SW480 (cell line): ENCODE data around the gene NDUFA7.
"Not testable (repeated sequence)": the region's sequence is repeated elsewhere in the genome, so short reads cannot be mapped to it uniquely, and the experiment has no call there.

Source experiments
- DNase-seq: peaks from one replicate; pipeline ENCODE4 v3.0.0-alpha.2; 2016; ENCODE audit warnings: low spot score

NDUFA7 gene

DNA sequence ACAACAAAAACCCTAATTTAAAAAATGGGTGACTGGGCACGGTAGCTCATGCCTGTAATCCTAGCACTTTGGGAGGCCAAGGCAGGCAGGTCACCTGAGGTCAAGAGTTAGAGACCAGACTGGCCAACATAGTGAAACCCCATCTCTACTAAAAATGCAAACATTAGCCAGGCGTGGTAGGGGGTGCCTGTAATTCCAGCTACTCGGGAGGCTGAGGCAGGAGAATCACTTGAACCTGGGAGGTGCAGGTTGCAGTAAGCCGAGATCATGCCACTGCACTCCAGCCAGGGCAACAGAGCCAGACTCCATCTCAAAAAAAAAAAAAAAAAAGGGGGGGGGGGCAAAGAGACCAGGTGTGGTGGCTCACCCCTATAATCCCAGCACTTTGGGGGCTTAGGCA, 56.9 kb downstream of the NDUFA7 start:
- not testable (repeated sequence) for DNase-seq

GRCh38 chr19:8262431-8262830, 58.7 kb downstream of the NDUFA7 start:
- no peak for DNase-seq

DNA sequence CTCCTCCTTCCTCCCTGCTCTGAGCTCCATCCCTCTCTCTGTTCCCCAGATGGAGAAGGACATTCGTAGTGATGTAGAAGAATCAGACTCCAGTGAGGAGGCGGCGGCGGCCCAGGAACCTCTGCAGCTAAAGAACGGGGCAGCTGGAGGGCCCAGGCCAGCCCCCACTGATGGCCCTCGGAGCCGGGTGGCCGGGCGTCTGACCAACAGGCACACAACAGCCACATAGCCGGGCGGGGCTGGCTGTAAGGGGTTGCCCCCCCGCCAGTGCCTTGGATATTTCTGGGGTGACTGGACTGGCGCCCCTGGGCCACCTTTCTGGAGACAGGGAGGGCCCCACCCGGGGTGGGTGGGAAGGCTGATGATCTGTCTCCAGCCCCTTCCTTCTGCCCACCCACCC, 59.3 kb downstream of the NDUFA7 start:
- no peak for DNase-seq

DNA sequence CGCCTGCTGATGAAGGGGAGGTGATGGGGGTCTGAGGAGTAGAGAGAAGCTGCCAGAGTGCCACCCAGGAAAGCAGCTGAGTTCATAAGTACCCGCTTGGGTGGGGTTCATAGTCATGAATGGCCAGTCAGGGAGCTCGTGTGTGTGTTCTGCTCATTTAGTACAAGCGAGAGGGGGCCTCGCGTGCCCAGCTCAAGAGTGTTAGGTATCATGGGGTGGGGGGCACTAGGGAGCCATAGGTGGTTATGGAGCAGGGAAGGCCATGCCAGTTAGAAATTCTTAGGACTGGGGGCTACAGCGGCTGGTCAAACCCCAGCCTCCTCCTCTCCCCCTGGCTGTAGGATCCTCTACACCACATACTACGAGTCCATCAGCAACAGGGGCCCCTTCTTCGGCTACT, 59.8 kb downstream of the NDUFA7 start:
- no peak for DNase-seq
